Iris pigment epithelial cell (primary cell): ENCODE results near the gene NPY5R.

Experiments
- DNase-seq: peaks from one replicate; pipeline ENCODE4 v3.0.0-alpha.2; 2011; ENCODE audit warnings: low read depth

Gene NPY5R

DNA sequence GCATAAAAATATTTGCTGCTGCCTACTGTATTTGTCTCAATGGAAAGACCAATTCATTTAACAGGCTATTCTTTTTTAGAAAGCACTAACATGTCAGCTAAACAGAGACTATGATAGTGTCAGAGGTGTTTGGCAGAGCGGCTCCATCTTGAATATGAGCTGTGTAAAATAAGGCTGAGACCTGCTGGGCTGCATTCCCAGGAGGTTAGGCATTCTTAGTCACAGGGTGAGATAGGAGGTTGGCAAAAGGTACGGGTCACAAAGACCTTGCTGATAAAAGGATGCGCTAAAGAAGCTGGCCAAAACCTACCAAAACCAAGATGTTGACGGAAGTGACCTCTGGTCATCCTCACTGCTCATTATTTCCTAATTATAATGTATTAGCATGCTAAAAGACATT lies 41.8 kb downstream of the NPY5R start:
- DNase-seq, result no peak

GRCh38 chr4:163391756-163392155 lies 48.1 kb downstream of the NPY5R start:
- no peak for DNase-seq

DNA sequence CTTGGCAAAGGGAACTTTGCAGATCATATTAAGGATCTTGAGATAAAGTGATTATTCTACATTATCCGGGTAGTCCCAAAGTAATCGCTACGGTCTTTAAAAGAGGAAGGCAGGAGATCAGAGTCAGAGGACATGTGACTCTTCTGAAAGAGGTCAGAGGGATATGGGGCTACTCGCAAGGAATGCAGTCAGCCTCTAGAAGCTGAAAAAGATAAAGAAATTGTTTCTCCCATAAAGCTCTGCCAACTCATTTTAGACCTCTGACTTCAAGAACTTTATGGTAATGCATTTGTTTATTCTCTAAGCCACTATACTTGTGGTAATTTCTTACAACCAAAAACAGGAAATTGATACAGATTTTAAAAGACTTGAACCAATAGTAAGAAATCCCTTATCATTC lies 48.6 kb downstream of the NPY5R start:
- DNase-seq, result no peak

- DNase-seq, result no peak
Measured at GRCh38 chr4:163393471-163393870, 49.8 kb downstream of the NPY5R start.

- DNase-seq, result peak; percentile 44
Measured at GRCh38 chr4:163395055-163395454, 51.4 kb downstream of the NPY5R start.

- no peak for DNase-seq
Measured at GRCh38 chr4:163395758-163396157, 52.1 kb downstream of the NPY5R start.

DNA sequence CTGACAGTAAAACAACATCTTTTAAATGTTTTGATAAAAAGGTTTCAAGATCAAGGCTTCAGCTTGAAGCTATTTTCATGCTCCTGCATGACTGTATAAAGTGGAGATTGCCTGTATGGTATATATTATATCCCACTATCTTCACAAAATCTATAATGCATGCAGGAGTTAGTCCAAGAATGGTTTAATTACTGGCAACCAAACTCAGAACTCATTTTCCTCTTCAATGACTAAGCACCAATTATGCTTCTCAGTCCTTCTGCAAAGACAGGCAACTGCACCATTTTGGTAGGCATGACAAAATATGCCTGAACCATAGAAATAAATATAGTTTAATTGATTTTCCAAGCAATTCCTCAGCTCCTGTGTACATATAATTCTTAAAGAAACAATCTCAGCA lies 54.5 kb downstream of the NPY5R start:
- no peak for DNase-seq

DNA sequence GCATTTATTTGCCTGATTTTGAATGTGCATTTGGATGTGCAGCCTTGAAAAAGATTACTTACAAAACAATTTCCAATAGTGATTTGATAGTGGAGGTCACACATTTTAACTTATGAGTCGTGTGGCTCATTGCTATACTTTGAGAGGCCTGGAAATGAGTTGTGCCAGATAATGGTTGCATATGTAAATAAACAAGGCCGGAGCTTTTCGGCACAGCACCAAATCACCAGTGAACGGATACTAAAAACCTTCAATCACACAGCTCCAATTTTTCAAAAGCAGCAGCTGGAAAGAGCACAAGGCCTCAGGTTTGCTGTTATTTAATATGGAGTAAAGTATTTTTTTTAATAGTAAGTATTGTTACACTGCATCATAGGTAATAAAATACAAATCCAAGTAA lies 57.2 kb downstream of the NPY5R start:
- DNase-seq, result no peak
